ENCODE data around the gene SF3B3. TPM values are rescaled to one million over a fixed set of nuclear protein-coding genes. Genes with fewer than 3 reads are reported as not detected.
"Not testable (repeated sequence)": the region's sequence is repeated elsewhere in the genome, so short reads cannot be mapped to it uniquely, and the experiment has no call there.

The SF3B3 gene
- total and polyA plus RNA-seq, 8 donors: 43.9 to 131 (median 85.5) TPM

DNA sequence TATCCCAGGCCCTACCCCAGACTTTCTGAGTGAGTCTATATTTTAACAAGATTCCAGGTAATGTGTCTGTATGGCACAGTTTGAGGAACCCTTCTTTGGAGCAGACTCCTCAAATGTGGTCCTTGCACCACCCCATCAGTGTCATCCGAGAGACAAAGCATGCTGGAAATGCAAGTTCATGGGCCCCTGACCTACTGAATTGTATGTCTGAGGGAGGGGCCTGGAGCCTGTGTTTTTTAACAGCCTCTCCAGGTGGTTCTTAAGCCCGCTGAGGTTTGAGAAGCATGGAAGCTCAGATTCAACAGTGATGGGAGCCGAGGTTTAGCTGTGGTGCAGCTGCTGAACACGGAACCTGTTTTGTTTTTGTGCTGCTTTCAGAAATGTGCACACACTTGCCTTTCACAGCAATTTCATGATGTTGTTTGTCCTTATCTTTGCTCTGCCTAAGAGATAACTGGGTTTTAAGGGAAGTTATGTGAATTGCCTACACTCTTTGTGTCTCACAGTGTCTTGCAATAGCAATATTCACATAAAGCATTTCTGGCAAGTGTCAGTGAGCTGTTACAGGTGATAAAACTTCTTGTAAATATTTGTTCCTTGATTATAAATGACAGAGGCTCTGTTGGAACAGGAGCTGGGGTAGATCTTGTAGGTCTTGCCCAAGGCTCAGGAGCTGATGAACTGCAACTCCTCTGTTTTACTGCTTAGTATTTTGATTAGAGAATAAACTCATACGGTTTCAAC lies 90.8 kb downstream of the SF3B3 start:
- Histone ChIP-seq H3K27me3 (no peaks in the 10 kb centered on the region), H3K9me3 (no peaks in the 10 kb centered on the region), H3K4me3 (no peak overlapping the region), H3K27ac (no peak overlapping the region), H3K4me1 (peaks cover 0 to 8% (median 5%) of the 10 kb centered on the region in 3 donors), H3K36me3 (no peaks in the 10 kb centered on the region)
- intact Hi-C loops (cut with DNase I): no loop called here
- FAIRE-seq (no peak), ATAC-seq (peak; percentile 57 to 82 (median 72)), DNase-seq (no peak)
- WGBS, 2 donors: 28% methylated on average over 5 of the region's 5 CpGs
- TF ChIP-seq, protein P1, sequence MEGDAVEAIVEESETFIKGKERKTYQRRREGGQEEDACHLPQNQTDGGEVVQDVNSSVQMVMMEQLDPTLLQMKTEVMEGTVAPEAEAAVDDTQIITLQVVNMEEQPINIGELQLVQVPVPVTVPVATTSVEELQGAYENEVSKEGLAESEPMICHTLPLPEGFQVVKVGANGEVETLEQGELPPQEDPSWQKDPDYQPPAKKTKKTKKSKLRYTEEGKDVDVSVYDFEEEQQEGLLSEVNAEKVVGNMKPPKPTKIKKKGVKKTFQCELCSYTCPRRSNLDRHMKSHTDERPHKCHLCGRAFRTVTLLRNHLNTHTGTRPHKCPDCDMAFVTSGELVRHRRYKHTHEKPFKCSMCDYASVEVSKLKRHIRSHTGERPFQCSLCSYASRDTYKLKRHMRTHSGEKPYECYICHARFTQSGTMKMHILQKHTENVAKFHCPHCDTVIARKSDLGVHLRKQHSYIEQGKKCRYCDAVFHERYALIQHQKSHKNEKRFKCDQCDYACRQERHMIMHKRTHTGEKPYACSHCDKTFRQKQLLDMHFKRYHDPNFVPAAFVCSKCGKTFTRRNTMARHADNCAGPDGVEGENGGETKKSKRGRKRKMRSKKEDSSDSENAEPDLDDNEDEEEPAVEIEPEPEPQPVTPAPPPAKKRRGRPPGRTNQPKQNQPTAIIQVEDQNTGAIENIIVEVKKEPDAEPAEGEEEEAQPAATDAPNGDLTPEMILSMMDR (IDR thresholded peaks at IDR 0.05): no peak

- intact Hi-C loops (cut with DNase I): no loop called here
- no peak for DNase-seq
- H3K9me3 ChIP-seq: no peaks in the 10 kb centered on the region
- H3K4me1 ChIP-seq: peaks cover 0 to 8% (median 5%) of the 10 kb centered on the region in 3 donors
- TF ChIP-seq, protein P1 (IDR thresholded peaks at IDR 0.05): no peak
- no peaks in the 10 kb centered on the region for H3K36me3 ChIP-seq
- no peak for FAIRE-seq
- H3K27ac ChIP-seq: no peak overlapping the region
- 54 to 60% methylated on average over 5 of the region's 5 CpGs for WGBS, 2 donors
- H3K27me3 ChIP-seq: no peaks in the 10 kb centered on the region
- H3K4me3 ChIP-seq: no peak overlapping the region
- ATAC-seq: no peak
These were observed 92.3 kb downstream of the SF3B3 start for GRCh38 chr16:70615945-70616344.

DNA sequence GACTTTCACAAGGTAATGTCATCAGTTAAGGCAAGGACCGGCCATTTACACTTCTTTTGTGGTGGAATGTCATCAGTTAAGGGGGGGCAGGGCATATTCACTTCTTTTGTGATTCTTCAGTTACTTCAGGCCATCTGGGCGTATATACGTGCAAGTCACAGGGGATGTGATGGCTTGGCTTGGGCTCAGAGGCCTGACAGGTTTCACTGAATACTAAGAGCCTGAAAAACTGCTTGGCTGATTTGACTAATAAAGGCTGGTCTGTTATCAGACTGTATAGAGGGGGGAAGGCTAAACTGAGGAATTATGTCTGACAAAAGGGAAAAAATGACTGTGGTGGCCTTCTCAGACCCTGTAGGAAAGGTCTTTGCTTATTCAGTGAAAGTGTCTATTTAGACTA lies 98.2 kb downstream of the SF3B3 start:
- WGBS, 2 donors: 80 to 85% methylated on average over 3 of the region's 3 CpGs
- H3K27me3 ChIP-seq; H3K9me3 ChIP-seq; FAIRE-seq; H3K27ac ChIP-seq; H3K36me3 ChIP-seq; H3K4me3 ChIP-seq; intact Hi-C loops (cut with DNase I); DNase-seq; ATAC-seq; H3K4me1 ChIP-seq: not testable (repeated sequence)

Other genes starting within 250 kb of the SF3B3 start
- gene AARS1, start 234.3 kb upstream of the SF3B3 start, total RNA-seq: 100 to 1,000 TPM in 1 of 6 donors, 10 to 100 TPM in 5; 32.6 to 154 (median 45.0) TPM
- gene AARS1, start 234.3 kb upstream of the SF3B3 start, polyA plus RNA-seq: 10 to 100 TPM; 29.3 to 53.2 TPM
- 10 to 100 TPM; 12.5 to 17.0 (median 13.7) TPM for gene DDX19B, start 224.6 kb upstream of the SF3B3 start, total RNA-seq
- gene DDX19B, start 224.6 kb upstream of the SF3B3 start, polyA plus RNA-seq: 10 to 100 TPM; 12.9 to 19.6 TPM
- gene DDX19A, start 176.9 kb upstream of the SF3B3 start, total RNA-seq: 10 to 100 TPM; 10.4 to 17.0 (median 13.3) TPM
- 10 to 100 TPM; 12.0 to 18.7 TPM for gene DDX19A, start 176.9 kb upstream of the SF3B3 start, polyA plus RNA-seq
- gene ST3GAL2, start 84.7 kb upstream of the SF3B3 start, total RNA-seq: 10 to 100 TPM in 2 of 6 donors, 1 to 10 TPM in 4; 3.5 to 16.2 (median 4.6) TPM
- 1 to 10 TPM; 4.2 to 5.8 TPM for gene ST3GAL2, start 84.7 kb upstream of the SF3B3 start, polyA plus RNA-seq
- gene FCSK, start 69.2 kb upstream of the SF3B3 start, total RNA-seq: 10 to 100 TPM; 11.7 to 17.0 (median 13.9) TPM
- gene FCSK, start 69.2 kb upstream of the SF3B3 start, polyA plus RNA-seq: 10 to 100 TPM; 30.9 to 33.6 TPM
- gene COG4, start 262 bp upstream of the SF3B3 start, total RNA-seq: 10 to 100 TPM; 12.3 to 36.2 (median 16.6) TPM
- 10 to 100 TPM; 46.3 to 56.4 TPM for gene COG4, start 262 bp upstream of the SF3B3 start, polyA plus RNA-seq
- 1 to 10 TPM in 4 of 6 donors, under 1 TPM in 2; 0.51 to 3.9 (median 1.2) TPM for gene IL34, start 122.7 kb downstream of the SF3B3 start, total RNA-seq
- 1 to 10 TPM; 2.6 to 2.7 TPM for gene IL34, start 122.7 kb downstream of the SF3B3 start, polyA plus RNA-seq
- 10 to 100 TPM in 2 of 6 donors, 1 to 10 TPM in 4; 5.0 to 17.3 (median 8.5) TPM for gene MTSS2, start 162.2 kb downstream of the SF3B3 start, total RNA-seq
- 10 to 100 TPM; 34.3 to 39.1 TPM for gene MTSS2, start 162.2 kb downstream of the SF3B3 start, polyA plus RNA-seq